ENCODE results near the gene PLCB4.

PLCB4 gene

DNA sequence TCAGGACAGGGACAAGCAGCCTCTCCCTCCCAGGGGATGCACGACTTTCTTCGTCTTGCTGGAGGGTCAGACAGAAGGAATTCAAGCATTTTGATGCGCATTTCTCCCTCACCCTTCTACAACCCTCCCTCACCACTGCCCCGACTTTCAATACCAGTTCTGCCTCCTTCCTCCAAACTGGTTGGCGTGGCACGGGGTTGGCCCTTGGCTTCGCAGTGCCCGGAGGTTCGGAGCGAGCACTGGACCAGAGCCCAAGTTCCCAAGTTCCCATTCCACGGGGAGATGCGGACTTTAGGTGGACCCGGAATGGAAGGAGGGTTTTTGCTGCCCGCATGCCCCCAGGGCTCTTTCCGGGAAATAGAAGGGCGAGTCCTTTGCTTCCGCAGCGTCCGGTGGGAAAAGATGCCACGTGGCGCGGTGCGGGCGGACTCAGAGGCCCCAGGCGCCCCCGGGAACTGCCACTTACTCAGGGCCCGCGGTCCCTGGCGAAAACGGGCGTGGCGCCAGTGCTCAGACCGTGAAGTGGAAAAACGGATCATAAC lies 437.5 kb downstream of the PLCB4 start:
- H3K9me2 ChIP-seq (replicated peaks; ENCODE audit: insufficient read depth, low read length): no peaks in the 10 kb centered on the region
- no peaks in the 10 kb centered on the region for H3K27me3 ChIP-seq (ENCODE audit: low read length)
- H3K9ac ChIP-seq (ENCODE audit: low read length): no peak overlapping the region
- H3K4me2 ChIP-seq (ENCODE audit: low read depth, low read length, poor library complexity, severe bottlenecking): no peak overlapping the region
- TF ChIP-seq EZH2phosphoT487 (conservative IDR thresholded peaks at IDR 0.05; ENCODE audit: low read length): no peak
- TF ChIP-seq, protein P1, sequence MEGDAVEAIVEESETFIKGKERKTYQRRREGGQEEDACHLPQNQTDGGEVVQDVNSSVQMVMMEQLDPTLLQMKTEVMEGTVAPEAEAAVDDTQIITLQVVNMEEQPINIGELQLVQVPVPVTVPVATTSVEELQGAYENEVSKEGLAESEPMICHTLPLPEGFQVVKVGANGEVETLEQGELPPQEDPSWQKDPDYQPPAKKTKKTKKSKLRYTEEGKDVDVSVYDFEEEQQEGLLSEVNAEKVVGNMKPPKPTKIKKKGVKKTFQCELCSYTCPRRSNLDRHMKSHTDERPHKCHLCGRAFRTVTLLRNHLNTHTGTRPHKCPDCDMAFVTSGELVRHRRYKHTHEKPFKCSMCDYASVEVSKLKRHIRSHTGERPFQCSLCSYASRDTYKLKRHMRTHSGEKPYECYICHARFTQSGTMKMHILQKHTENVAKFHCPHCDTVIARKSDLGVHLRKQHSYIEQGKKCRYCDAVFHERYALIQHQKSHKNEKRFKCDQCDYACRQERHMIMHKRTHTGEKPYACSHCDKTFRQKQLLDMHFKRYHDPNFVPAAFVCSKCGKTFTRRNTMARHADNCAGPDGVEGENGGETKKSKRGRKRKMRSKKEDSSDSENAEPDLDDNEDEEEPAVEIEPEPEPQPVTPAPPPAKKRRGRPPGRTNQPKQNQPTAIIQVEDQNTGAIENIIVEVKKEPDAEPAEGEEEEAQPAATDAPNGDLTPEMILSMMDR (IDR thresholded peaks at IDR 0.05; ENCODE audit: insufficient read depth, low read length, poor library complexity, severe bottlenecking): no peak
- H3K36me3 ChIP-seq (ENCODE audit: low read length): no peaks in the 10 kb centered on the region
- H3K9me3 ChIP-seq (ENCODE audit: insufficient read depth, low read length): no peaks in the 10 kb centered on the region
- H2AFZ ChIP-seq (ENCODE audit: low read depth, low read length, severe bottlenecking): no peak overlapping the region
- no peaks in the 10 kb centered on the region for H3K79me2 ChIP-seq (ENCODE audit: insufficient read depth, low read length)
- no peaks in the 10 kb centered on the region for H3F3A ChIP-seq (ENCODE audit: insufficient read depth)
- H3K4me3 ChIP-seq (ENCODE audit: insufficient read depth, low read length, poor library complexity, severe bottlenecking): no peak overlapping the region
- no peak overlapping the region for H3K27ac ChIP-seq (ENCODE audit: low read depth, low read length)
- no peaks in the 10 kb centered on the region for H4K20me1 ChIP-seq (ENCODE audit: low read depth, low read length)

DNA sequence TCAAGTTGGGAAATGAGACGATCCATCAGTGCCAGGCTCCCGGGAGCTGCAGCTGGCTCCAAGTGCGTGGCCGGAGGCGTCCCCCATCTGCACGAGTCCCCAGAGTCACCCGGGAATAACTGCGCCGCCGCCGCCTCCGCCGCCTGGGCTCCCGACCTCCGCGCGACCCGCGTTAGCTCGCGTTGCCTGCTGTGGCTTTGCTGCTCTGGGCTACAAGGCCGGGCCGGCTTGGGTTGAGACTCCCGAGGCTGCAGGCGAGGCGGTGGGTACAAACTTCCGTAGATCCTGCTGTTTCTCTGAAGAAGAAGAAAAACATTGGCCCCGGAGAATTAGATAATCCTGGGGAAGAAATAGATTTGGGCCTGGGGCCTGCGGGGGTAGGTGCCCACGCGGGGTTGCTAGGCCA lies 438.1 kb downstream of the PLCB4 start:
- Histone ChIP-seq H3K27ac (ENCODE audit: low read depth, low read length) (no peak overlapping the region), H3K36me3 (ENCODE audit: low read length) (no peaks in the 10 kb centered on the region), H3K9ac (ENCODE audit: low read length) (no peak overlapping the region), H3F3A (ENCODE audit: insufficient read depth) (no peaks in the 10 kb centered on the region), H3K79me2 (ENCODE audit: insufficient read depth, low read length) (no peaks in the 10 kb centered on the region), H3K4me2 (ENCODE audit: low read depth, low read length, poor library complexity, severe bottlenecking) (no peak overlapping the region), H3K4me3 (ENCODE audit: insufficient read depth, low read length, poor library complexity, severe bottlenecking) (no peak overlapping the region), H3K27me3 (ENCODE audit: low read length) (no peaks in the 10 kb centered on the region), H3K9me3 (ENCODE audit: insufficient read depth, low read length) (no peaks in the 10 kb centered on the region), H3K9me2 (replicated peaks; ENCODE audit: insufficient read depth, low read length) (no peaks in the 10 kb centered on the region), H4K20me1 (ENCODE audit: low read depth, low read length) (no peaks in the 10 kb centered on the region), H2AFZ (ENCODE audit: low read depth, low read length, severe bottlenecking) (no peak overlapping the region)
- TF ChIP-seq EZH2phosphoT487 (conservative IDR thresholded peaks at IDR 0.05; ENCODE audit: low read length): no peak
- TF ChIP-seq, protein P1 (IDR thresholded peaks at IDR 0.05; ENCODE audit: insufficient read depth, low read length, poor library complexity, severe bottlenecking): no peak

DNA sequence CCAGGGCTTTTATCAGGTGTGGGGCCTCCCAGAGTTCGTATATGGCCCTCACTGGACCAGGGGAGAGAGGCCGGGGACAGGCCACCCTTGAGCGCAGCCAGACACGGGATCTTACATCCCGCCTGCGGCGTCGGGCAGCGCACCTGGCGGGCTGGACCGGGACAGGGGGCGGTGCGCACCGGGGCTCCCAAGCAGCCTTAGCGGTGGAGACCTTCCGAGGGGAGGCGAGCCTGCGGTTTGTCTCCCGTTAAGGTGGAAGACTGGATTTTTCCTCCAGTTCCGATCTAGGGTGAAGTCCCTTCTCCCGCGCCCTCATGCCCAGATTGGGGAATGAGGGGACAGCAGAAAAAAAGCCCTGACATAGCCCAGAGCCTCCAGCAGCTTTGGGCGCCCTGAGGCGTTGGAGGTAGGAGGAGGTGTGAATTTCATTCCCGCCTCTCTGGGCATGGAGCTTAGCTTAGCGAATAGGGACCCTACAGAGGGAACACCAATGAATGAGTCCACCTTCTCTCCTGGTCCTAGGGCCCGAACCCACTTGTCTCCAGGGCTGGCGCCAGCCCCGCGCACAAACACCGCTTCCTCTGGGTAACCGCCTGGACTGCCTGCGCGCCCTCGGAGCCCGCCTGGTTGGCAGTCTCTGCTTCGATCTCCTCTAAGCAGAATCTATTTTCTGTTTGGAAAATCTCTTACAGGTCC lies 438.8 kb downstream of the PLCB4 start:
- H3K79me2 ChIP-seq (ENCODE audit: insufficient read depth, low read length): no peaks in the 10 kb centered on the region

More for the DNA sequence above, 438.8 kb downstream of the PLCB4 start:
- Histone ChIP-seq H3K27ac (ENCODE audit: low read depth, low read length) (no peak overlapping the region), H3K36me3 (ENCODE audit: low read length) (no peaks in the 10 kb centered on the region), H3K9me3 (ENCODE audit: insufficient read depth, low read length) (no peaks in the 10 kb centered on the region), H3K4me2 (ENCODE audit: low read depth, low read length, poor library complexity, severe bottlenecking) (no peak overlapping the region), H3K4me3 (ENCODE audit: insufficient read depth, low read length, poor library complexity, severe bottlenecking) (no peak overlapping the region), H4K20me1 (ENCODE audit: low read depth, low read length) (no peaks in the 10 kb centered on the region), H3F3A (ENCODE audit: insufficient read depth) (no peaks in the 10 kb centered on the region), H2AFZ (ENCODE audit: low read depth, low read length, severe bottlenecking) (no peak overlapping the region), H3K27me3 (ENCODE audit: low read length) (no peaks in the 10 kb centered on the region), H3K9ac (ENCODE audit: low read length) (no peak overlapping the region), H3K9me2 (replicated peaks; ENCODE audit: insufficient read depth, low read length) (no peaks in the 10 kb centered on the region)
- TF ChIP-seq EZH2phosphoT487 (conservative IDR thresholded peaks at IDR 0.05; ENCODE audit: low read length): no peak
- TF ChIP-seq, protein P1 (IDR thresholded peaks at IDR 0.05; ENCODE audit: insufficient read depth, low read length, poor library complexity, severe bottlenecking): no peak

Data from SU-DHL-6 (cell line).